Lower lobe of right lung (tissue), 2 donors: ENCODE measurements around the gene C10orf120. TPM values are rescaled to one million over a fixed set of nuclear protein-coding genes. Genes with fewer than 3 reads are reported as not detected.
A peak's percentile ranks its signal among the peaks of the same experiment; 100 is the strongest.

Experiments used
- ATAC-seq, 2 donors: fragments of 200-7000 bp; cut with Tn5 transposase; one replicate each; pipeline ENCODE4 v1.9.1; 2020 to 2022; ENCODE audit warnings: mild to moderate bottlenecking in 2 of 2, moderate library complexity in 2 of 2
- DNase-seq: peaks from one replicate; pipeline ENCODE4 v3.0.0-alpha.2; 2020
- H3K27ac ChIP-seq: fragments of 200-600 bp; one replicate; pipeline ENCODE4 v1.8.0; 2022
- H3K27me3 ChIP-seq: fragments of 200-600 bp; one replicate; pipeline ENCODE4 v1.8.0; 2022; ENCODE audit warnings: low read depth
- H3K36me3 ChIP-seq: fragments of 200-600 bp; one replicate; pipeline ENCODE4 v1.8.0; 2022; ENCODE audit warnings: mild to moderate bottlenecking
- H3K4me1 ChIP-seq: fragments of 200-600 bp; one replicate; pipeline ENCODE4 v1.8.0; 2022
- H3K4me3 ChIP-seq: fragments of 200-600 bp; one replicate; pipeline ENCODE4 v1.8.0; 2022; ENCODE audit warnings: mild to moderate bottlenecking
- H3K9me3 ChIP-seq: fragments of 200-600 bp; one replicate; pipeline ENCODE4 v1.8.0; 2022
- CTCF ChIP-seq: fragments of 200-600 bp; IDR thresholded peaks from one replicate; pipeline ENCODE4 v1.8.0; 2022; ENCODE audit warnings: antibody characterized with exemption, mild to moderate bottlenecking
- intact Hi-C: fragments of 100-400 bp; cut with DNase I; formaldehyde crosslinking; loops from one replicate; pipeline ENCODE4 v1.11.0; 2022
- total RNA-seq: library from RNA; stranded (reverse); fragmentation: NEBNext Ultra II Directional; extraction: Animal tissue kit (Norgen Biotek cat#: 25700); gene quantifications from one replicate; pipeline ENCODE4 v1.2.1, GENCODE V29; 2021
- donor health status: DM: no; HTN: yes; CAD: no; lungs with severe emphysema.

The C10orf120 gene
- total RNA-seq, 1 donor from 2014 or later: not detected

GRCh38 chr10:122692744-122693143 lies 6.9 kb downstream of the C10orf120 start:
- Histone ChIP-seq H3K4me1 (no peaks in the 10 kb centered on the region), H3K9me3 (no peaks in the 10 kb centered on the region), H3K4me3 (no peak overlapping the region), H3K27me3 (no peaks in the 10 kb centered on the region), H3K27ac (no peak overlapping the region), H3K36me3 (no peaks in the 10 kb centered on the region)
- ATAC-seq: no peak
- TF ChIP-seq CTCF: no peak
- intact Hi-C loops: no loop called here
- DNase-seq: no peak

GRCh38 chr10:122689146-122689820 lies 10.4 kb downstream of the C10orf120 start:
- Histone ChIP-seq H3K4me3 (no peak overlapping the region), H3K4me1 (no peaks in the 10 kb centered on the region), H3K9me3 (no peaks in the 10 kb centered on the region), H3K27ac (no peak overlapping the region), H3K27me3 (no peaks in the 10 kb centered on the region), H3K36me3 (no peaks in the 10 kb centered on the region)
- DNase-seq: no peak
- no peak for TF ChIP-seq CTCF
- intact Hi-C loops: no loop called here
- no peak for ATAC-seq

- no peaks in the 10 kb centered on the region for H3K9me3 ChIP-seq
- ATAC-seq (peak; percentile 62 to 64), DNase-seq (no peak)
- H3K36me3 ChIP-seq: no peaks in the 10 kb centered on the region
- intact Hi-C loops: no loop called here
- no peaks in the 10 kb centered on the region for H3K27me3 ChIP-seq
- no peak overlapping the region for H3K27ac ChIP-seq
- H3K4me1 ChIP-seq: no peaks in the 10 kb centered on the region
- no peak overlapping the region for H3K4me3 ChIP-seq
- no peak for TF ChIP-seq CTCF
Observed at GRCh38 chr10:122688293-122688989, 11.2 kb downstream of the C10orf120 start.

- Histone ChIP-seq H3K36me3 (no peaks in the 10 kb centered on the region), H3K4me3 (no peak overlapping the region), H3K4me1 (no peaks in the 10 kb centered on the region), H3K9me3 (no peaks in the 10 kb centered on the region), H3K27me3 (no peaks in the 10 kb centered on the region), H3K27ac (no peak overlapping the region)
- DNase-seq (no peak), ATAC-seq (no peak)
- no peak for TF ChIP-seq CTCF
- intact Hi-C loops: no loop called here
Observed at GRCh38 chr10:122682522-122682921, 17.1 kb downstream of the C10orf120 start.

GRCh38 chr10:122678266-122678665 lies 21.4 kb downstream of the C10orf120 start:
- Histone ChIP-seq H3K27me3 (no peaks in the 10 kb centered on the region), H3K27ac (no peak overlapping the region), H3K4me1 (no peaks in the 10 kb centered on the region), H3K36me3 (no peaks in the 10 kb centered on the region), H3K4me3 (no peak overlapping the region), H3K9me3 (no peaks in the 10 kb centered on the region)
- ATAC-seq (no peak), DNase-seq (no peak)
- TF ChIP-seq CTCF: no peak
- intact Hi-C loops: no loop called here
